ENCODE measurements around the gene ACOT9. TPM values are rescaled to one million over a fixed set of nuclear protein-coding genes. Genes with fewer than 3 reads are reported as not detected.
"Not testable (repeated sequence)": the region's sequence is repeated elsewhere in the genome, so short reads cannot be mapped to it uniquely, and the experiment has no call there.

The ACOT9 gene
- total RNA-seq, 6 donors from 2014 or later = 40.3 to 54.5 (median 45.1) TPM

GRCh38 chrX:23661671-23662070 lies 81.4 kb downstream of the ACOT9 start:
- Histone ChIP-seq H3K9me3 (no peaks in the 10 kb centered on the region), H3K4me3 (no peak overlapping the region), H3K27ac (no peak overlapping the region), H3K4me1 (peaks cover 0 to 2% (median 0%) of the 10 kb centered on the region in 4 donors), H3K27me3 (no peaks in the 10 kb centered on the region), H3K36me3 (no peaks in the 10 kb centered on the region)
- DNase-seq = no peak
- ATAC-seq (ENCODE audit: low FRiP score in 2 of 2) = no peak
- TF ChIP-seq POLR2AphosphoS5 (IDR thresholded peaks at IDR 0.05) (no peak), EP300 (IDR thresholded peaks at IDR 0.05) (no peak), POLR2A (IDR thresholded peaks at IDR 0.05) (no peak), CTCF (IDR thresholded peaks at IDR 0.05) (no peak)
- 43 to 56% methylated on average over 1 of the region's 1 CpG for WGBS, 2 donors

- no peaks in the 10 kb centered on the region for H3K9me3 ChIP-seq
- WGBS, 2 donors = 75 to 100% methylated on average over 1 to 2 of the region's 2 CpGs
- DNase-seq = no peak
- H3K27me3 ChIP-seq = no peaks in the 10 kb centered on the region
- H3K36me3 ChIP-seq = no peaks in the 10 kb centered on the region
- H3K27ac ChIP-seq = no peak overlapping the region
- no peaks in the 10 kb centered on the region for H3K4me1 ChIP-seq
- H3K4me3 ChIP-seq = no peak overlapping the region
- TF ChIP-seq POLR2AphosphoS5 (IDR thresholded peaks at IDR 0.05) = no peak
- no peak for TF ChIP-seq CTCF (IDR thresholded peaks at IDR 0.05)
- TF ChIP-seq POLR2A (IDR thresholded peaks at IDR 0.05) = no peak
- no peak for TF ChIP-seq EP300 (IDR thresholded peaks at IDR 0.05)
- no peak for ATAC-seq (ENCODE audit: low FRiP score in 2 of 2)
These were observed 82.3 kb downstream of the ACOT9 start for GRCh38 chrX:23660766-23661132.

- WGBS, 2 donors = 20 to 45% methylated on average over 1 to 8 of the region's 8 CpGs
- not testable (repeated sequence) for H3K9me3 ChIP-seq; DNase-seq; H3K4me1 ChIP-seq; H3K36me3 ChIP-seq; H3K27me3 ChIP-seq; ATAC-seq (ENCODE audit: low FRiP score in 2 of 2); H3K27ac ChIP-seq; H3K4me3 ChIP-seq
These were observed 82.9 kb downstream of the ACOT9 start for GRCh38 chrX:23660083-23660765.

GRCh38 chrX:23659339-23659738 lies 83.7 kb downstream of the ACOT9 start:
- Histone ChIP-seq H3K4me3 (no peak overlapping the region), H3K4me1 (no peaks in the 10 kb centered on the region), H3K9me3 (no peaks in the 10 kb centered on the region), H3K36me3 (no peaks in the 10 kb centered on the region), H3K27ac (no peak overlapping the region), H3K27me3 (no peaks in the 10 kb centered on the region)
- DNase-seq (no peak), ATAC-seq (ENCODE audit: low FRiP score in 2 of 2) (no peak)
- TF ChIP-seq CTCF (IDR thresholded peaks at IDR 0.05) (no peak), POLR2A (IDR thresholded peaks at IDR 0.05) (no peak), POLR2AphosphoS5 (IDR thresholded peaks at IDR 0.05) (no peak), EP300 (IDR thresholded peaks at IDR 0.05) (no peak)
- 78 to 98% methylated on average over 4 of the region's 4 CpGs for WGBS, 2 donors

- ATAC-seq (ENCODE audit: low FRiP score in 2 of 2) (no peak), DNase-seq (no peak)
- Histone ChIP-seq H3K9me3 (no peaks in the 10 kb centered on the region), H3K27me3 (no peaks in the 10 kb centered on the region), H3K27ac (no peak overlapping the region), H3K4me1 (no peaks in the 10 kb centered on the region), H3K36me3 (no peaks in the 10 kb centered on the region), H3K4me3 (no peak overlapping the region)
- WGBS, 2 donors = 74 to 81% methylated on average over 3 of the region's 3 CpGs
- TF ChIP-seq EP300 (IDR thresholded peaks at IDR 0.05) (no peak), POLR2A (IDR thresholded peaks at IDR 0.05) (no peak), POLR2AphosphoS5 (IDR thresholded peaks at IDR 0.05) (no peak), CTCF (IDR thresholded peaks at IDR 0.05) (no peak)
These were observed 86.4 kb downstream of the ACOT9 start for GRCh38 chrX:23656684-23657083.
